Astrocyte (in vitro differentiated cells and primary cell): ENCODE measurements around the gene RGS17. TPM values are rescaled to one million over a fixed set of nuclear protein-coding genes. Genes with fewer than 3 reads are reported as not detected.

Source experiments
- DNase-seq: peaks from one replicate; pipeline ENCODE4 v3.0.0-alpha.2; 2010; ENCODE audit warnings: low read depth
- FAIRE-seq: peaks from 2 replicates; lab custom pipeline; 2011; peaks lifted over from hg19 to GRCh38; lab: Jason Lieb, UNC
- H2AFZ ChIP-seq: 2 replicates; pipeline ENCODE4 v1.6.0; 2012; ENCODE audit warnings: low read depth, low read length, inconsistent platforms
- H3K27ac ChIP-seq: 2 replicates; pipeline ENCODE4 v1.5.1; 2011; ENCODE audit warnings: low read depth, low read length, inconsistent platforms
- H3K27me3 ChIP-seq: 2 replicates; pipeline ENCODE4 v1.6.0; 2011; ENCODE audit warnings: low read length, inconsistent platforms; ENCODE audit not compliant: insufficient read depth
- H3K36me3 ChIP-seq: 2 replicates; pipeline ENCODE4 v1.5.1; 2011; ENCODE audit warnings: low read length, inconsistent platforms; ENCODE audit not compliant: insufficient read depth
- H3K4me1 ChIP-seq: 2 replicates; pipeline ENCODE4 v1.5.1; 2011; ENCODE audit warnings: low read length, inconsistent platforms; ENCODE audit not compliant: insufficient read depth
- H3K4me2 ChIP-seq: 2 replicates; pipeline ENCODE4 v1.6.0; 2012; ENCODE audit warnings: low read length, inconsistent platforms
- H3K4me3 ChIP-seq: 2 replicates; pipeline ENCODE4 v1.5.1; 2011; ENCODE audit warnings: low read depth, mild to moderate bottlenecking, low read length, inconsistent platforms; ENCODE audit not compliant: insufficient read depth
- H3K79me2 ChIP-seq: 2 replicates; pipeline ENCODE4 v1.6.0; 2012; ENCODE audit warnings: mild to moderate bottlenecking, low read length, inconsistent platforms; ENCODE audit not compliant: insufficient read depth
- H3K9ac ChIP-seq: 2 replicates; pipeline ENCODE4 v1.6.0; 2012; ENCODE audit warnings: mild to moderate bottlenecking, low read length, inconsistent platforms
- H3K9me3 ChIP-seq: 2 replicates; pipeline ENCODE4 v1.5.1; 2012; ENCODE audit warnings: low read depth, mild to moderate bottlenecking, low read length, inconsistent platforms; ENCODE audit not compliant: insufficient read depth
- H4K20me1 ChIP-seq: 2 replicates; pipeline ENCODE4 v1.6.0; 2012; ENCODE audit warnings: low read length, inconsistent platforms; ENCODE audit not compliant: insufficient read depth
- H3K27ac Mint-ChIP-seq: one replicate; pipeline ENCODE4 v1.8.0; 2021; ENCODE audit warnings: mild to moderate bottlenecking, mixed read lengths; ENCODE audit not compliant: unreplicated experiment
- H3K27me3 Mint-ChIP-seq: one replicate; pipeline ENCODE4 v1.8.0; 2021; ENCODE audit warnings: low read depth, mixed read lengths; ENCODE audit not compliant: unreplicated experiment
- H3K36me3 Mint-ChIP-seq: one replicate; pipeline ENCODE4 v1.8.0; 2021; ENCODE audit warnings: low read depth, mixed read lengths; ENCODE audit not compliant: unreplicated experiment
- H3K4me1 Mint-ChIP-seq: one replicate; pipeline ENCODE4 v1.8.0; 2021; ENCODE audit warnings: low read depth, mixed read lengths; ENCODE audit not compliant: unreplicated experiment
- H3K4me3 Mint-ChIP-seq: one replicate; pipeline ENCODE4 v1.8.0; 2021; ENCODE audit warnings: mild to moderate bottlenecking, moderate library complexity, mixed read lengths; ENCODE audit not compliant: unreplicated experiment
- H3K9me3 Mint-ChIP-seq: one replicate; pipeline ENCODE4 v1.8.0; 2021; ENCODE audit warnings: mild to moderate bottlenecking, mixed read lengths; ENCODE audit not compliant: unreplicated experiment
- CTCF ChIP-seq: IDR thresholded peaks from 2 replicates; pipeline ENCODE4 v1.5.1; 2011; ENCODE audit warnings: low read depth, mild to moderate bottlenecking, inconsistent platforms, low read length, moderate library complexity; ENCODE audit not compliant: insufficient read depth
- EZH2 ChIP-seq: IDR thresholded peaks from 2 replicates; pipeline ENCODE4 v1.6.1; 2012; ENCODE audit warnings: mild to moderate bottlenecking, low read length, inconsistent platforms; ENCODE audit not compliant: insufficient read depth
- total RNA-seq: library from RNA; stranded (reverse); gene quantifications from 2 replicates; pipeline ENCODE4 v1.2.1, GENCODE V29; 2021

RGS17 gene
- total RNA-seq, 1 donor from 2014 or later = 3.4 TPM

- DNase-seq = no peak
- peaks cover 11% of the 10 kb centered on the region for H3K4me1 Mint-ChIP-seq
- no peak overlapping the region for H2AFZ ChIP-seq
- H3K36me3 Mint-ChIP-seq = no peaks in the 10 kb centered on the region
- H3K79me2 ChIP-seq = no peaks in the 10 kb centered on the region
- H3K4me2 ChIP-seq = no peak overlapping the region
- H4K20me1 ChIP-seq = no peaks in the 10 kb centered on the region
- H3K9ac ChIP-seq = no peak overlapping the region
- H3K27ac ChIP-seq = no peak overlapping the region
- H3K36me3 ChIP-seq = no peaks in the 10 kb centered on the region
- peaks cover 6% of the 10 kb centered on the region for H3K4me1 ChIP-seq
- H3K27me3 ChIP-seq = no peaks in the 10 kb centered on the region
- H3K4me3 Mint-ChIP-seq = no peak overlapping the region
- peaks cover 3% of the 10 kb centered on the region for H3K9me3 Mint-ChIP-seq
- no peak overlapping the region for H3K27ac Mint-ChIP-seq
- no peaks in the 10 kb centered on the region for H3K27me3 Mint-ChIP-seq
- no peaks in the 10 kb centered on the region for H3K9me3 ChIP-seq
- FAIRE-seq = no peak
- TF ChIP-seq EZH2 (no peak), CTCF (no peak)
- no peak overlapping the region for H3K4me3 ChIP-seq
These were observed 31.6 kb upstream of the RGS17 start for GRCh38 chr6:153162646-153163045.

GRCh38 chr6:153162172-153162571 is 31.1 kb upstream of the RGS17 start:
- no peak overlapping the region for H3K27ac Mint-ChIP-seq
- Histone ChIP-seq H3K9ac (no peak overlapping the region), H4K20me1 (no peaks in the 10 kb centered on the region), H3K4me2 (no peak overlapping the region), H3K27ac (no peak overlapping the region), H3K79me2 (no peaks in the 10 kb centered on the region), H3K36me3 (no peaks in the 10 kb centered on the region), H3K4me3 (no peak overlapping the region), H3K9me3 (no peaks in the 10 kb centered on the region), H2AFZ (no peak overlapping the region), H3K27me3 (no peaks in the 10 kb centered on the region), H3K4me1 (peaks cover 3% of the 10 kb centered on the region)
- peaks cover 3% of the 10 kb centered on the region for H3K9me3 Mint-ChIP-seq
- H3K4me3 Mint-ChIP-seq = no peak overlapping the region
- no peaks in the 10 kb centered on the region for H3K27me3 Mint-ChIP-seq
- H3K4me1 Mint-ChIP-seq = peaks cover 6% of the 10 kb centered on the region
- H3K36me3 Mint-ChIP-seq = no peaks in the 10 kb centered on the region
- TF ChIP-seq EZH2 (no peak), CTCF (no peak)
- FAIRE-seq (no peak), DNase-seq (peak; percentile 4)

- Mint-ChIP-seq H3K4me3 (no peak overlapping the region), H3K9me3 (peaks cover 3% of the 10 kb centered on the region)
- no peaks in the 10 kb centered on the region for H3K36me3 ChIP-seq
These were observed 29.1 kb upstream of the RGS17 start for GRCh38 chr6:153160221-153160620.

More at GRCh38 chr6:153160221-153160620, 29.1 kb upstream of the RGS17 start:
- H3K4me1 ChIP-seq = no peaks in the 10 kb centered on the region
- no peaks in the 10 kb centered on the region for H4K20me1 ChIP-seq
- Mint-ChIP-seq H3K36me3 (no peaks in the 10 kb centered on the region), H3K27ac (no peak overlapping the region), H3K27me3 (no peaks in the 10 kb centered on the region), H3K4me1 (no peaks in the 10 kb centered on the region)
- no peak overlapping the region for H3K9ac ChIP-seq
- no peak overlapping the region for H2AFZ ChIP-seq
- no peaks in the 10 kb centered on the region for H3K9me3 ChIP-seq
- H3K4me2 ChIP-seq = no peak overlapping the region
- H3K27ac ChIP-seq = no peak overlapping the region
- TF ChIP-seq CTCF (no peak), EZH2 (no peak)
- no peaks in the 10 kb centered on the region for H3K27me3 ChIP-seq
- no peak for FAIRE-seq
- no peak overlapping the region for H3K4me3 ChIP-seq
- H3K79me2 ChIP-seq = no peaks in the 10 kb centered on the region
- DNase-seq = no peak
